ENCODE results near the gene SCRT2.
"Not testable (repeated sequence)": the region's sequence is repeated elsewhere in the genome, so short reads cannot be mapped to it uniquely, and the experiment has no call there.

SCRT2 gene

DNA sequence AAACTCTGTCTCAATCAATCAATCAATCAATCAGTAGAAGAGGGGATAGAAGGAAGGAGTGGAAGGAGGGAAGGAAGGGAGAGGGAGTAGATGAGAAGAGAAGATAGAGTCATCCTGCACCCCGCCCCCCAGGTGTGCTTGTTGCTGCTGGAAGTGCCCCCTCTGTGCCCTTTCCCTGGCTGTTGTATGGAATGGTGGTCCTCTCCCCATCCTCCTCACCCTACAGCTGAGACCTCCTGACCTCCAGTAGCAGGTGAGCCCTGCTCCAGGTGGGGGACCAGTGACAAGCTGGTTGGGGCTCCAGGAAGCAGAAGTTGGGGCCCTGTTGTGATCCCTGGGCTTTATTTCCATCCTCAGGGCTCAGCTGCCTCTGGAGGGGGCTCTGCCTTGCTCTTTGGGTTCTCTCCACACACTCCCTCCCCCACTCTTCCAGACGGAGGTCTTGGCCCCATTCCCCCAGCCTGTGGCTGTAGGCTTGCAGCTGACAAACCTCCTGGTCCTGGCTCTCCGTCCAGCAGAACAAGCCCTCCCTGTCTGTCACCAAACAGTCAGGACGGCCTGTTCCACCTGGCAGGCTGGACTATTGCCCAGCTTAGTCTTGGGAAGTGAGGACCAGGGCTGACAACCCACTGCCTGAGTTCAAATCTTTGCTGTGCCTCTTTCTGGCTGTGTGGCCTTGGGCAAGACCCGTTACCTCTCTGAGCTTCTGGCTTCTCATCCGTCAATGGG is 26.0 kb upstream of the SCRT2 start:
- Histone ChIP-seq H3K4me3 (no peak overlapping the region), H3K9ac (no peak overlapping the region), H3K4me2 (no peak overlapping the region), H4K20me1 (no peaks in the 10 kb centered on the region), H3K4me1 (peaks cover 33% of the 10 kb centered on the region), H3K27me3 (no peaks in the 10 kb centered on the region), H3K36me3 (no peaks in the 10 kb centered on the region), H3K27ac (no peak overlapping the region), H3K9me3 (no peaks in the 10 kb centered on the region)
- no peak for TF ChIP-seq Cebpa-rat (IDR thresholded peaks at IDR 0.05)

DNA sequence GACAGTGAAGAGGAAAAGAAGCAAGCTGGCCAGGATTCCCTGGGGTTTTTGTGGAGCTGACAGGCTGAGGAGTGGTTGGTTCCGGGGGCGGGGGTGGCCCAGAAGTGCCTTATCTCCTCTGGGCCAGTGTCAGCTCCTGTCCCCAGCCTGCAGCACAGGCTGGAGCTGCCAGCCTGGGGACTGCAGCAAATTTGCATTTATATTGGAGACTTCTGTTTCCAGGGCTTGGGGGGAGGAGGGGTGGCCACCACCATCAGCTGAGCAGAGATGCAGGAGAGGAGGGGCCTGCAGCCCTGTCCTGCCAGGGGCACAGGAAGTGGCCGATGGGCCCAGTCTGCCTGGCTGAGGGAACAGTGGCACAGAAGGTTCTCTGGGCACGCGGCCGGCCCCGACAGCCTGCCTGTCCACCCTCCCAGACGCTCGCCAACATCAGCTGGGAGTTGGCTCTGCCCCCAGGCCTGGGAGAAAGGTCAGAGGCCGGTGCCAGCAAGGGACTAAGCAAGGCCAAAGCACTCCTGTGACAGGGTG is 24.3 kb upstream of the SCRT2 start:
- Histone ChIP-seq H3K4me2 (peak overlapping the region; percentile 73), H3K4me1 (peaks cover 25% of the 10 kb centered on the region), H3K27me3 (no peaks in the 10 kb centered on the region), H3K36me3 (no peaks in the 10 kb centered on the region), H3K27ac (peak overlapping the region; percentile 19; the same call in 1 of the 2 replicates), H3K9ac (peak overlapping the region; percentile 54), H4K20me1 (no peaks in the 10 kb centered on the region), H3K4me3 (no peak overlapping the region), H3K9me3 (no peaks in the 10 kb centered on the region)
- TF ChIP-seq Cebpa-rat (IDR thresholded peaks at IDR 0.05): no peak

DNA sequence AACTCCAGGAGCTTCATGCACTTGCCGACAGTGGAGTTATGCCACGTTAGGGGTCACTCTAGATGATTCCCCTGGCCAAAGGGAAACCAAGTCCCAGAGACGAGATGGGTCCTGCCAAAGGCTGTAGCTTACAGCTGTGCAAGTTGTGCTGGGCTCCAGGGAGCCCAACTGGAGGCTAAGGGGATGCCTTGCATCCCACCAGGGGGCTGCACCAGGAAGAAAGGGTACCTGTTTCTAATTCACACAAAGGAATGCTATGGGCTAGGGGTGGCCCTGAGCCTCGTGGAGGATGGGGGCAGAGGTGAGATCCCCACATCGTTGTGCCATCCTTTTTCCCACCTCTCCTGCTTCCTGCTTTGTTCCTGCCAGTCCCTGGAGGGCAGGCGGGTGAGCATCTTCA is 23.7 kb upstream of the SCRT2 start:
- no peak overlapping the region for H3K4me3 ChIP-seq
- no peak for TF ChIP-seq Cebpa-rat (IDR thresholded peaks at IDR 0.05)
- H3K9me3 ChIP-seq: no peaks in the 10 kb centered on the region
- peaks cover 25% of the 10 kb centered on the region for H3K4me1 ChIP-seq
- no peaks in the 10 kb centered on the region for H3K27me3 ChIP-seq
- H4K20me1 ChIP-seq: no peaks in the 10 kb centered on the region
- H3K27ac ChIP-seq: peak overlapping the region; percentile 19; the same call in 1 of the 2 replicates
- peak overlapping the region; percentile 73 for H3K4me2 ChIP-seq
- H3K36me3 ChIP-seq: no peaks in the 10 kb centered on the region
- H3K9ac ChIP-seq: peak overlapping the region; percentile 54

DNA sequence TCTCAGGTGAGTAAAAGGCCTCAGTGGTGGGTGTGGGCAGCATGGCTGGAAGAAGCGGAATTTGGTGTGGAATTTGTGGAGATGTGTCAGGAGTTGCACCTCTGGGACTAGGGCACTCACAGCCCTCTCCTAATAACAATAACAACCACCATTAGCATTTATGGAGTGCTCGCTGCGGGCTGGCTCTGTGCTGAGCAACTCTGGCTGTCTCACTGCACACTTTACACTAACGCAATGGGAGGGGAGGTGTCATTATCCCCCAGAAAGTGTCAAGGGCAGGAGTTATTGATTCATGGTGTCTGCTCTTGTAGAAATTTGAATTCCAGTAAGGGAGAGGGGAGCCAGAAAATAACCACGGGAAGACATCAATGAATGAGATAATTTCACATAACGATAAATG is 22.7 kb upstream of the SCRT2 start:
- H3K4me3 ChIP-seq: no peak overlapping the region
- no peak overlapping the region for H3K4me2 ChIP-seq
- no peak overlapping the region for H3K27ac ChIP-seq
- H3K9me3 ChIP-seq: no peaks in the 10 kb centered on the region
- no peaks in the 10 kb centered on the region for H3K36me3 ChIP-seq
- no peak overlapping the region for H3K9ac ChIP-seq
- no peaks in the 10 kb centered on the region for H4K20me1 ChIP-seq
- H3K27me3 ChIP-seq: no peaks in the 10 kb centered on the region
- no peak for TF ChIP-seq Cebpa-rat (IDR thresholded peaks at IDR 0.05)
- H3K4me1 ChIP-seq: peaks cover 25% of the 10 kb centered on the region

DNA sequence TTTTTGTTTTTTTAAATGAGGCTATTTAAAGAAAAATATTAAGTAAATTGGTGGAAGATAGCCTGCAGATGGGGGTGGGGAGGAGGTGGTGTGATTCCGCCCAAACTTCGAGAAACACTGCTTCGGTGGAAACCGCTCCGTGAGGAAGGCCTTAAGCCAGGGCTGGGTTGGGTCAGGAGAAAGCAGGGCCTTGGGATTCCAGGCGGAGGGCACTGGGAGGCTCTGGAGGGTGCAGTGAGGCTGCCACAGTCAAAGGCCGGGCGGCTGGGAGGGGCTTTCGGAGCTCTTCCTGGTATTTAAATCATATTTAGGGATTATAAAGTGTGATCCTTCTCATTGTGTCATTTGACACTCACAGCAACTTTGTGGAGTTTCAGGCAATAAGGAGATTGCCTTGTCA is 22.2 kb upstream of the SCRT2 start:
- no peaks in the 10 kb centered on the region for H3K9me3 ChIP-seq
- no peak overlapping the region for H3K4me2 ChIP-seq
- H4K20me1 ChIP-seq: no peaks in the 10 kb centered on the region
- no peak overlapping the region for H3K27ac ChIP-seq
- no peak overlapping the region for H3K9ac ChIP-seq
- no peak for TF ChIP-seq Cebpa-rat (IDR thresholded peaks at IDR 0.05)
- no peaks in the 10 kb centered on the region for H3K27me3 ChIP-seq
- peaks cover 22% of the 10 kb centered on the region for H3K4me1 ChIP-seq
- no peak overlapping the region for H3K4me3 ChIP-seq
- no peaks in the 10 kb centered on the region for H3K36me3 ChIP-seq

DNA sequence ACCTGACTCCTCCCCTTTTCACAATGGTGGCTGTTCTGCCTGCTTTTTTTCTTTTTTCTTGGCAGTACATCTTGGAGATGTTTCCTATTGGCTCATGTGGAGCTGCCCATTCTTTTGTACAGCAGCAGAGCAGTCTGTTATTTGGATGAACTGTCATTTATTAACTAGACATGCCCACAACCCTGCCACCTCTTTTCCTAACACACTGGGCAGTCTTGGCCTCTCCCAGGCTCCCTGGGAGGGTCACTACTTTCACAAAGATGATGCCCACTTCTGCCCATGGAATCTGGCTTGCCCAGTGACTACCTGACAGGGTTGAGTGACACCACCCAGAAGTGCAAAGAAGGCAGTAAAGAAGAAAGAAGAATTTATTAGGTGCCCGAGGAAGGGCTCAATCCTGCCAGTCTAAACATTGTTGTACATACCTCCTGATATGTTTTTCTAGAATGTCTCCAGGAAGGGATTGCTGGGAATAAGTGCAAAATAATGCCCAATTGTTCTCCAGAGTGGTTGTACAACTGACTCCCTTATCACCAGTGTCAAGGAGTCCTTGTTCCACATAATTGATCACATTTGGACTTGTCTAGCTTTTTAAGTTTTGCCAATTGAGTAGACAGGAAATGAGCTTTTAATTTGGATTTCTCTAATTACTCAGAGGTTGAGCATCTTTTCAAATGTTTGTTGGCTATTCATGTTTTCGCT is 19.7 kb upstream of the SCRT2 start:
- H4K20me1 ChIP-seq: no peaks in the 10 kb centered on the region
- no peak overlapping the region for H3K9ac ChIP-seq
- H3K27ac ChIP-seq: no peak overlapping the region
- H3K4me2 ChIP-seq: no peak overlapping the region
- no peak for TF ChIP-seq Cebpa-rat (IDR thresholded peaks at IDR 0.05)
- no peaks in the 10 kb centered on the region for H3K27me3 ChIP-seq
- H3K9me3 ChIP-seq: no peaks in the 10 kb centered on the region
- H3K4me1 ChIP-seq: peaks cover 15% of the 10 kb centered on the region
- H3K4me3 ChIP-seq: no peak overlapping the region
- H3K36me3 ChIP-seq: no peaks in the 10 kb centered on the region

DNA sequence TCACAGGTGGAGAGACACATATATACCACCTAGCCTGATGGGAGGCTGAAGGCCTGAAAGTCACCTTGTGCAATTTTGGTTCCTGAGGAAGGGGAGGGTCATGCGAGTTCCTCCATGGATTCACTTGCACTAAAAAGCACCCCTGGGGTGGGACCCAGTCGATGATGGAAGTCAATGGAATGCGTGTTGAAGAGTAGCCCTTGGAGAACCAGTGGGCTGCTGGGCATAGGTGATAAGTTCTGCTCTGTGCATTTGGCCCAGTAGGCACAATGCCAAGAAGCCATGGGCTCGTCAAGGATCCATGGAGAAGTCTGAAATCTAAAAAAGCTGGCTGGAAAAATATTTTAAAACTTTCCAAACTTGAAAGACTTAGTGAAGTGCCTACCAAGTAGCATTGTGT is 18.9 kb upstream of the SCRT2 start:
- Histone ChIP-seq H3K4me3 (no peak overlapping the region), H3K36me3 (no peaks in the 10 kb centered on the region), H3K4me2 (no peak overlapping the region), H4K20me1 (no peaks in the 10 kb centered on the region), H3K27ac (no peak overlapping the region), H3K9me3 (no peaks in the 10 kb centered on the region), H3K9ac (no peak overlapping the region), H3K27me3 (no peaks in the 10 kb centered on the region), H3K4me1 (peaks cover 6% of the 10 kb centered on the region)
- TF ChIP-seq Cebpa-rat (IDR thresholded peaks at IDR 0.05): no peak

DNA sequence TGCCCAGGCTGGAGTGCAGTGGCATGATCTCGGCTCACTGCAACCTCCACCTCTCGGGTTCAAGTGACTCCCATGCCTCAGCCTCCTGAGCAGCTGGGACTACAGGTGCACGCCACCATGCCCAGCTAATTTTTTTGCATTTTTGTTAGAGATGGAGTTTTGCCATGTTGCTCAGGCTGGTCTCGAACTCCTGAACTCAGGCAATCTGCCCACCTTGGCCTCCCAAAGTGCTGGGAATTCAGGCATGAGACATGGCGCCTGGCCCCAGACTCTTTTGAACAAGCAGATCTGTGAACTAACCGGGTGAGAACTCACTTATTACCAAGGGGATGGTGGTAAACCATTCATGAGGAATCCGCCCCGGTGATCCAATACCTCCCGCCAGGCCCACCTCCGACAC is 18.2 kb upstream of the SCRT2 start:
- H3K27ac ChIP-seq, H3K4me3 ChIP-seq, H3K27me3 ChIP-seq, H4K20me1 ChIP-seq, H3K4me1 ChIP-seq, H3K4me2 ChIP-seq, H3K9ac ChIP-seq, H3K9me3 ChIP-seq, H3K36me3 ChIP-seq: not testable (repeated sequence)

DNA sequence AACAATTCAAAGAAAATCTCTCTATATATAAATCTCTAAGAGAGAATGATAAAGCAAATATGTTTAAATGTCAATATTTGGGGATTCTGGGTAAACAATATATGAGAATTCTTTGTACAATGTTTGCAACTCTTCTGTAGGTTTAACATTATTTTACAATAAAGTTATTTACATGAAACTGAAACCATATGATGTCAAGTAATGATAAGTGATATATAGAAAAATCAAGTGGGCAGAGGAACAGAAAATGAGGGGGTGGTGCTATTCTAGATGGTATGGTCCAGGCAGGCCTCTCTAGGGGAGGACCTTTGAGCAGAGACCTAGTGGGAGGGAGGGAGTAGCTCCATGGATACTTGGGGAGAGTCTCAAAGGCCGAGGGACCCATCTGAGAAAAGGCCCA is 16.4 kb upstream of the SCRT2 start:
- no peak overlapping the region for H3K4me2 ChIP-seq
- H3K4me1 ChIP-seq: peaks cover 15% of the 10 kb centered on the region
- no peak for TF ChIP-seq Cebpa-rat (IDR thresholded peaks at IDR 0.05)
- H4K20me1 ChIP-seq: no peaks in the 10 kb centered on the region
- H3K27ac ChIP-seq: no peak overlapping the region
- no peak overlapping the region for H3K4me3 ChIP-seq
- H3K27me3 ChIP-seq: no peaks in the 10 kb centered on the region
- H3K9me3 ChIP-seq: no peaks in the 10 kb centered on the region
- H3K36me3 ChIP-seq: no peaks in the 10 kb centered on the region
- H3K9ac ChIP-seq: no peak overlapping the region

DNA sequence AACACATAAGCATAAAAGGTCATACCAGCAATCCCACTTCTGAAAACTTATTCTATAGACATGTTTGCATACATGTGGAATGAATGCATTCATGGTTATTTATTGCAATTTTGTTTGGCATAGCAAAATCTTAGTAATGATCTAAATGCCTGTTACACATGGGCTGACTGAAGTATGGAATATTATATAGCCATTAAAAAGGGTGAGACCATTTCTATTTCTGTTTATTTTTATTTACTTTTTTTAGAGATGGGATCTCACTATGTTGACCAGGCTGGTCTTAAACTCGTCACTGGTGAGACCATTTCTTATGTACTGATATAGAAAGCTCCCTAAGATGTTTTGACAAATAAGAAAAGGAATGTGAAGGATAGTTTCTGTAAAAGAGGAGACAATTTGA is 14.3 kb upstream of the SCRT2 start:
- no peak overlapping the region for H3K27ac ChIP-seq
- no peaks in the 10 kb centered on the region for H3K36me3 ChIP-seq
- H3K9me3 ChIP-seq: no peaks in the 10 kb centered on the region
- H3K9ac ChIP-seq: no peak overlapping the region
- no peak for TF ChIP-seq Cebpa-rat (IDR thresholded peaks at IDR 0.05)
- no peaks in the 10 kb centered on the region for H4K20me1 ChIP-seq
- no peaks in the 10 kb centered on the region for H3K27me3 ChIP-seq
- no peak overlapping the region for H3K4me2 ChIP-seq
- H3K4me1 ChIP-seq: peaks cover 22% of the 10 kb centered on the region
- no peak overlapping the region for H3K4me3 ChIP-seq

Data from BLaER1 (cell line).